H9 (cell line): Measurements from ENCODE around the gene ECHDC3. TPM values are rescaled to one million over a fixed set of nuclear protein-coding genes. Genes with fewer than 3 reads are reported as not detected.

Experiments
- DNase-seq: peaks from one replicate; pipeline ENCODE4 v3.0.0-alpha.2; 2017
- H2AFZ ChIP-seq: one replicate; pipeline ENCODE4 v1.6.1; 2013; ENCODE audit warnings: mild to moderate bottlenecking, low read length, control low read depth, moderate library complexity
- H2AK5ac ChIP-seq: 2 replicates; pipeline ENCODE4 v1.6.1; 2013; ENCODE audit warnings: low read length, control low read depth, mixed read lengths; ENCODE audit not compliant: insufficient read length
- H2BK120ac ChIP-seq: one replicate; pipeline ENCODE4 v1.6.1; 2013; ENCODE audit warnings: low read depth, mild to moderate bottlenecking, low read length, control low read depth, inconsistent platforms; ENCODE audit not compliant: poor library complexity, severe bottlenecking
- H2BK12ac ChIP-seq: 2 replicates; pipeline ENCODE4 v1.6.1; 2013; ENCODE audit warnings: low read length, control low read depth, mixed read lengths, low read depth; ENCODE audit not compliant: insufficient read length
- H2BK15ac ChIP-seq: 2 replicates; pipeline ENCODE4 v1.6.1; 2013; ENCODE audit warnings: low read depth, low read length, control low read depth
- H2BK20ac ChIP-seq: one replicate; pipeline ENCODE4 v1.6.1; 2013; ENCODE audit warnings: low read depth, mild to moderate bottlenecking, low read length, control low read depth, inconsistent platforms; ENCODE audit not compliant: poor library complexity, severe bottlenecking
- H2BK5ac ChIP-seq: 2 replicates; pipeline ENCODE4 v1.6.1; 2013; ENCODE audit warnings: low read length, control low read depth, mixed read lengths; ENCODE audit not compliant: insufficient read length
- H3K14ac ChIP-seq: 2 replicates; pipeline ENCODE4 v1.6.1; 2013; ENCODE audit warnings: low read length, control low read depth; ENCODE audit not compliant: insufficient read depth
- H3K18ac ChIP-seq: 2 replicates; pipeline ENCODE4 v1.6.1; 2013; ENCODE audit warnings: low read depth, mild to moderate bottlenecking, mixed read lengths, low read length, control low read depth; ENCODE audit not compliant: insufficient read length
- H3K23ac ChIP-seq: 2 replicates; pipeline ENCODE4 v1.6.1; 2013; ENCODE audit warnings: low read length, control low read depth, mixed read lengths, low read depth; ENCODE audit not compliant: insufficient read length
- H3K23me2 ChIP-seq: 2 replicates; pipeline ENCODE4 v1.6.1; 2013; ENCODE audit warnings: low read depth, mild to moderate bottlenecking, mixed read lengths, low read length, control low read depth; ENCODE audit not compliant: insufficient read length, poor library complexity, severe bottlenecking
- H3K27ac ChIP-seq: 2 replicates; pipeline ENCODE4 v1.5.1; 2013; ENCODE audit warnings: low read length, control low read depth, mixed read lengths, low read depth; ENCODE audit not compliant: insufficient read length
- H3K27me3 ChIP-seq: 2 replicates; pipeline ENCODE4 v1.6.1; 2013; ENCODE audit warnings: low read length, control low read depth, inconsistent platforms; ENCODE audit not compliant: insufficient read depth
- H3K4ac ChIP-seq: 2 replicates; pipeline ENCODE4 v1.6.1; 2013; ENCODE audit warnings: low read depth, mild to moderate bottlenecking, control low read depth, inconsistent platforms, low read length, moderate library complexity
- H3K4me1 ChIP-seq: 2 replicates; pipeline ENCODE4 v1.6.1; 2013; ENCODE audit warnings: low read length, control low read depth, inconsistent platforms; ENCODE audit not compliant: insufficient read depth
- H3K4me2 ChIP-seq: 2 replicates; pipeline ENCODE4 v1.6.1; 2013; ENCODE audit warnings: low read length, control low read depth, mixed read lengths; ENCODE audit not compliant: insufficient read length, insufficient read depth
- H3K56ac ChIP-seq: 2 replicates; pipeline ENCODE4 v1.6.1; 2013; ENCODE audit warnings: low read depth, mild to moderate bottlenecking, mixed read lengths, low read length, control low read depth; ENCODE audit not compliant: insufficient read length
- H3K79me1 ChIP-seq: 2 replicates; pipeline ENCODE4 v1.6.1; 2013; ENCODE audit warnings: low read depth, mild to moderate bottlenecking, moderate library complexity, low read length, control low read depth, inconsistent platforms; ENCODE audit not compliant: insufficient read depth, poor library complexity, severe bottlenecking
- H3K79me2 ChIP-seq: 2 replicates; pipeline ENCODE4 v1.6.1; 2013; ENCODE audit warnings: low read length, control low read depth, inconsistent platforms; ENCODE audit not compliant: insufficient read depth
- H3K9ac ChIP-seq: 2 replicates; pipeline ENCODE4 v1.6.1; 2013; ENCODE audit warnings: low read length, control low read depth, mixed read lengths; ENCODE audit not compliant: insufficient read length; ENCODE audit errors: extremely low read depth
- H3K9me3 ChIP-seq: one replicate; pipeline ENCODE4 v1.6.1; 2013; ENCODE audit warnings: low read depth, low read length, inconsistent platforms; ENCODE audit not compliant: control insufficient read depth
- H3T11ph ChIP-seq: one replicate; pipeline ENCODE4 v1.6.1; 2013; ENCODE audit warnings: mild to moderate bottlenecking, low read length, control low read depth, inconsistent platforms
- H4K20me1 ChIP-seq: one replicate; pipeline ENCODE4 v1.6.1; 2013; ENCODE audit not compliant: control insufficient read depth, insufficient read length, insufficient read depth
- H4K5ac ChIP-seq: 2 replicates; pipeline ENCODE4 v1.6.1; 2013; ENCODE audit warnings: low read depth, mild to moderate bottlenecking, mixed read lengths, low read length, control low read depth; ENCODE audit not compliant: insufficient read length
- H4K8ac ChIP-seq: replicated peaks from 2 replicates; pipeline ENCODE4 v1.6.1; 2013; ENCODE audit warnings: low read length, control low read depth, mixed read lengths, low read depth; ENCODE audit not compliant: insufficient read length
- H4K91ac ChIP-seq: 2 replicates; pipeline ENCODE4 v1.6.1; 2013; ENCODE audit warnings: low read depth, mild to moderate bottlenecking, moderate library complexity, mixed read lengths, low read length, control low read depth; ENCODE audit not compliant: insufficient read length
- H3K27ac Mint-ChIP-seq, 3 experiments: 2 replicates in 2 of 3; 3 replicates in 1 of 3; pipeline ENCODE4 v1.8.0; 2020 to 2021; ENCODE audit warnings: mixed read lengths in 3 of 3, mild to moderate bottlenecking in 1 of 3, moderate library complexity in 1 of 3
- H3K27me3 Mint-ChIP-seq: 2 replicates; pipeline ENCODE4 v1.8.0; 2021; ENCODE audit warnings: low read depth, mild to moderate bottlenecking, moderate library complexity, mixed read lengths
- H3K36me3 Mint-ChIP-seq, 3 experiments: 2 replicates in 2 of 3; 3 replicates in 1 of 3; pipeline ENCODE4 v1.8.0; 2020 to 2021; ENCODE audit warnings: low read depth in 3 of 3, mixed read lengths in 3 of 3; ENCODE audit not compliant: insufficient read depth in 1 of 3
- H3K4me1 Mint-ChIP-seq, 2 experiments: 2 replicates each; pipeline ENCODE4 v1.8.0; 2020; ENCODE audit warnings: mixed read lengths in 2 of 2
- H3K4me3 Mint-ChIP-seq, 2 experiments: 2 replicates in 1 of 2; 3 replicates in 1 of 2; pipeline ENCODE4 v1.8.0; 2020 to 2021; ENCODE audit warnings: mild to moderate bottlenecking in 2 of 2, mixed read lengths in 2 of 2, moderate library complexity in 1 of 2
- H3K9me3 Mint-ChIP-seq, 2 experiments: 2 replicates in 1 of 2; 3 replicates in 1 of 2; pipeline ENCODE4 v1.8.0; 2020; ENCODE audit warnings: mild to moderate bottlenecking in 2 of 2, mixed read lengths in 2 of 2, moderate library complexity in 1 of 2
- CTCF ChIP-seq: fragments of 200-600 bp; sonication (generic); conservative IDR thresholded peaks from 3 replicates; pipeline ENCODE4 v1.8.0; 2021; ENCODE audit warnings: antibody characterized with exemption, mild to moderate bottlenecking
- WGBS: extraction: QIAGEN DNeasy Blood & Tissue Kit; methylation state at CpG from one replicate; pipeline ENCODE4 v1.1.7; 2013; ENCODE audit warnings: missing lambda C conversion rate, low lambda C conversion rate, mixed read lengths; ENCODE audit not compliant: insufficient read length; ENCODE audit errors: extremely low coverage; 5-methylcytosine and 5-hydroxymethylcytosine counted together
- total RNA-seq: library from RNA; stranded (reverse); gene quantifications from 2 replicates; pipeline ENCODE4 v1.2.1, GENCODE V29; 2021

ECHDC3 gene
- total RNA-seq, 1 experiment from 2014 or later = 9.3 TPM

DNA sequence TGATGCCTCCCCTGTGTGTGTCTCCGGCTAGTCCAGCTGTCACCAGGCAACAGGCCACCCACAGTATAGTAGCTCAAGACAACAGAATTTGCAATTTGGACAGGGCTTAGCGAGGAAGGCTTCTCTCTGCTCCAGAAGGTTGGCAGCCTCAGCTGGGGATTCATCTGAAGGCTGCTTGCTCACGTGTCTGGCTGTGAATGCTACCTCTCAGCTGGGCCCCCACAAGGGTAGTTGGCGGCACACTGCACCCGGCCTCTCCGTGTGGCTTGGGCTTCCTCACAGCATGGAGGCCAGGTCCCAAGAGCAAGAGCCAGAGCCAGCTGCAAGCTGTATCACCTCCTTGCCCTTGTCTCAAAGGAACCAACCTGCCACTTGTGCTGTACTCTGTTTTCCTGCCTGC lies 19.2 kb downstream of the ECHDC3 start:
- no peak for DNase-seq
- TF ChIP-seq CTCF = no peak
- H3K9ac ChIP-seq = no peak overlapping the region
- H4K20me1 ChIP-seq = no peaks in the 10 kb centered on the region
- H3K27me3 ChIP-seq = no peaks in the 10 kb centered on the region
- Mint-ChIP-seq H3K27me3 (no peaks in the 10 kb centered on the region), H3K27ac (no peak overlapping the region), H3K36me3 (no peaks in the 10 kb centered on the region; a peak in 1 of 7 replicates), H3K4me3 (no peak overlapping the region), H3K9me3 (no peaks in the 10 kb centered on the region), H3K4me1 (peaks cover 5 to 6% of the 10 kb centered on the region in 2 experiments; a peak in 3 of 4 replicates)
- no peak overlapping the region for H3T11ph ChIP-seq
- no peaks in the 10 kb centered on the region for H3K23me2 ChIP-seq
- H3K18ac ChIP-seq = no peak overlapping the region
- no peak overlapping the region for H3K14ac ChIP-seq
- no peak overlapping the region for H2BK12ac ChIP-seq
- no peak overlapping the region for H2BK5ac ChIP-seq
- no peaks in the 10 kb centered on the region for H3K4me1 ChIP-seq
- no CpG with 5 or more reads among the region's 6 CpGs for WGBS
- no peak overlapping the region for H2BK20ac ChIP-seq
- no peak overlapping the region for H3K4ac ChIP-seq
- H2BK15ac ChIP-seq = no peak overlapping the region
- H3K79me1 ChIP-seq = no peaks in the 10 kb centered on the region
- H3K9me3 ChIP-seq = no peaks in the 10 kb centered on the region
- H2AFZ ChIP-seq = no peak overlapping the region
- H3K27ac ChIP-seq = no peak overlapping the region
- H4K8ac ChIP-seq = no peak overlapping the region
- H3K79me2 ChIP-seq = no peaks in the 10 kb centered on the region
- H4K5ac ChIP-seq = no peak overlapping the region
- no peak overlapping the region for H2AK5ac ChIP-seq
- no peak overlapping the region for H3K23ac ChIP-seq
- H3K4me2 ChIP-seq = no peak overlapping the region
- no peak overlapping the region for H3K56ac ChIP-seq
- H2BK120ac ChIP-seq = no peak overlapping the region
- H4K91ac ChIP-seq = no peak overlapping the region
